ENCODE results near the gene OVOL1.

DNA sequence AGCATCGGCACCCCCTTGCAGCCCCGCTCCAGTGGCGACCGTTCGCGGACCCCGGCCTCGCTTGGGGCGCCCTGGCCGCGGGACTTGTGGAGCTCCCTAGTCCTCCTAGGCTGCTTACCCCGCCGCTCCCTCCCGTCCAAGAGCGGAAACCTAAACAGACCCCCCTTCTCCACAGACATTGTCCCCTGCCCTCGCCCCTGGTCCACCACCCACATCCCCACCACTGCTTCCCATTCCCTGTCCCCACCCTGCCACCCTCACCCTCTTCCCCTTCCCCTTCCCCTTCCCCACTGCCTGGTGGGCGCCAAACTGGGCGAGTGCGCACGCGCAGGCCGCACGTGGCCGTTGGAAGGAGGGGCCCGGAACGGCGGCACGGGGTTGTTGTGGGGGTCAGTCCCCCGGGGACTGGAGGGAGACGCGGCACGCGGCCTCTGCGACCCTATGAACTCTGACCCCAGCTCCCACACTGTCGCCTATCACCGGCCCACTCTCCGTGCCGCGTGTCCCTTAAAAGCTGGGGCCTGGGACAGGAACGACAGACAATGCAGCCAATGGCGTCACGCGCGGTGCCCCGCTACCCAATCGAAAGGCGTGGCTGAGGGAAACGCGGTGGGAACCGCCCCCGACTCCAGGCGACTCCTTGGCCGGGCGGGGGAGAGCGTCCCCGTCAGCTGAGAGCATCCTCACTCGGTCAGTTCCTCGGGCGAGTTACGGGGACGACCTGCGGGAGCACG, 46.6 kb downstream of the OVOL1 start, which contains the start of gene SNX32:
- TF ChIP-seq, protein P1, sequence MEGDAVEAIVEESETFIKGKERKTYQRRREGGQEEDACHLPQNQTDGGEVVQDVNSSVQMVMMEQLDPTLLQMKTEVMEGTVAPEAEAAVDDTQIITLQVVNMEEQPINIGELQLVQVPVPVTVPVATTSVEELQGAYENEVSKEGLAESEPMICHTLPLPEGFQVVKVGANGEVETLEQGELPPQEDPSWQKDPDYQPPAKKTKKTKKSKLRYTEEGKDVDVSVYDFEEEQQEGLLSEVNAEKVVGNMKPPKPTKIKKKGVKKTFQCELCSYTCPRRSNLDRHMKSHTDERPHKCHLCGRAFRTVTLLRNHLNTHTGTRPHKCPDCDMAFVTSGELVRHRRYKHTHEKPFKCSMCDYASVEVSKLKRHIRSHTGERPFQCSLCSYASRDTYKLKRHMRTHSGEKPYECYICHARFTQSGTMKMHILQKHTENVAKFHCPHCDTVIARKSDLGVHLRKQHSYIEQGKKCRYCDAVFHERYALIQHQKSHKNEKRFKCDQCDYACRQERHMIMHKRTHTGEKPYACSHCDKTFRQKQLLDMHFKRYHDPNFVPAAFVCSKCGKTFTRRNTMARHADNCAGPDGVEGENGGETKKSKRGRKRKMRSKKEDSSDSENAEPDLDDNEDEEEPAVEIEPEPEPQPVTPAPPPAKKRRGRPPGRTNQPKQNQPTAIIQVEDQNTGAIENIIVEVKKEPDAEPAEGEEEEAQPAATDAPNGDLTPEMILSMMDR (IDR thresholded peaks at IDR 0.05; ENCODE audit: low read depth, low read length), result no peak
- TF ChIP-seq EZH2phosphoT487 (IDR thresholded peaks at IDR 0.05; ENCODE audit: low read depth), result no peak
